Measurements from ENCODE around the gene GPR25.
A peak's percentile ranks its signal among the peaks of the same experiment; 100 is the strongest.

GPR25 gene

DNA sequence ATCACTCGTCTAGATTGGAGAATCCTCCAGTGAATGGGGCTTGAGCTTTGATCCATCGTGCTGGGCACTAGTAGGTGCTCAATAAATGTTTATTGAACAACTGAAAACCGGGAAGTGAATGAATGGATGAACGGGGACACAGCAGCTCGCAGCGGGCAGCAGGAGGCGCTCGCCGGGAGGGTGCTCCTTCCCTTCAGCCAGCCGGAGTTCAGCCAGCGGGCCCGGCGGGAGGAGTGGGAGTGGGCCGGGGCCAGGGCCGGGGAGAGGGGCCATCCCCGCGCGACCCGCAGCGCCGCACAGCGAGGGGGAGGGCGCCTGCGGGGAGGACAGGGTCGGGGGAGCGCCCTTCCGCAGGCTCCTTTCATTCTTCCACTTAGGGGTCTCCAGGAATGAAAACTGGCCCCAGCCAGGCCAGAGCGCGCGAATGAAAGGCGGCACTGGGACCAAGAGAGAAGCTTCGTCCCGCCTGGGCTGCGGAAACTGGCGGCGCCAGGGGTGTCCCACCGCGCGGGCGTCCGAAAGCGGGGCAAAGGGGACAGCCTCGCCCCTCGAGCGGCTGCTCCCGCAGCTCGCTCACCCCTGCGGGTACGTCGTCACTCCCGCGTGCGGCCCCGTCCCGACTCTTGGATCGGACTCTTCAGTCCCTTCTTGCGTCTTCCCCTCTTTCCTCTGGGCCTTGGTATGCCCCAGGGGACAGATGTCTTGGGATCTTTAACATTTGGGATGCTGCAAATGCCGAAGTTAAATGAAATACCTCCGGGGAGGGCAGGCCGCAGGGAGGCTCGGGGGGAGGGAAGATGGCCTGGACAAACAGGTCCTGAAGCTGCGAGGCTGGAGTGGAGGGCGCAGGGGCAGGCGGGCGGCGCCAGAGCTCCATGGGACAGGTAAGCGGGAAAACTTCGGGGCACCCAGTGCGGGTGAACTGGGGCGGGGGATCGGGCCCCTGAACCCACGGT is 18.3 kb downstream of the GPR25 start:
- ATAC-seq: peak; percentile 93
- TF ChIP-seq CSDC2 (CRISPR knock-in tag; IDR thresholded peaks at IDR 0.05) (no peak), ESRRG (CRISPR knock-in tag; IDR thresholded peaks at IDR 0.05) (no peak), ZFP3 (CRISPR knock-in tag; IDR thresholded peaks at IDR 0.05) (0 out of 2 replicates have a peak, but pooled peaks have one; percentile 40), OSR1 (CRISPR knock-in tag; IDR thresholded peaks at IDR 0.05) (0 out of 2 replicates have a peak, but pooled peaks have one; percentile 69), ARNTL (CRISPR knock-in tag; IDR thresholded peaks at IDR 0.05; ENCODE audit: borderline replicate concordance, low read depth) (no peak), RARB (CRISPR knock-in tag; IDR thresholded peaks at IDR 0.05) (no peak), POU6F1 (CRISPR knock-in tag; IDR thresholded peaks at IDR 0.05; ENCODE audit: borderline replicate concordance, low read depth) (0 out of 2 replicates have a peak, but pooled peaks have one; percentile 13), ZNF70 (CRISPR knock-in tag; IDR thresholded peaks at IDR 0.05) (no peak), ZNF8 (CRISPR knock-in tag; IDR thresholded peaks at IDR 0.05) (no peak), SNAI2 (CRISPR knock-in tag; IDR thresholded peaks at IDR 0.05) (no peak)
- TF ChIP-seq, protein P1, sequence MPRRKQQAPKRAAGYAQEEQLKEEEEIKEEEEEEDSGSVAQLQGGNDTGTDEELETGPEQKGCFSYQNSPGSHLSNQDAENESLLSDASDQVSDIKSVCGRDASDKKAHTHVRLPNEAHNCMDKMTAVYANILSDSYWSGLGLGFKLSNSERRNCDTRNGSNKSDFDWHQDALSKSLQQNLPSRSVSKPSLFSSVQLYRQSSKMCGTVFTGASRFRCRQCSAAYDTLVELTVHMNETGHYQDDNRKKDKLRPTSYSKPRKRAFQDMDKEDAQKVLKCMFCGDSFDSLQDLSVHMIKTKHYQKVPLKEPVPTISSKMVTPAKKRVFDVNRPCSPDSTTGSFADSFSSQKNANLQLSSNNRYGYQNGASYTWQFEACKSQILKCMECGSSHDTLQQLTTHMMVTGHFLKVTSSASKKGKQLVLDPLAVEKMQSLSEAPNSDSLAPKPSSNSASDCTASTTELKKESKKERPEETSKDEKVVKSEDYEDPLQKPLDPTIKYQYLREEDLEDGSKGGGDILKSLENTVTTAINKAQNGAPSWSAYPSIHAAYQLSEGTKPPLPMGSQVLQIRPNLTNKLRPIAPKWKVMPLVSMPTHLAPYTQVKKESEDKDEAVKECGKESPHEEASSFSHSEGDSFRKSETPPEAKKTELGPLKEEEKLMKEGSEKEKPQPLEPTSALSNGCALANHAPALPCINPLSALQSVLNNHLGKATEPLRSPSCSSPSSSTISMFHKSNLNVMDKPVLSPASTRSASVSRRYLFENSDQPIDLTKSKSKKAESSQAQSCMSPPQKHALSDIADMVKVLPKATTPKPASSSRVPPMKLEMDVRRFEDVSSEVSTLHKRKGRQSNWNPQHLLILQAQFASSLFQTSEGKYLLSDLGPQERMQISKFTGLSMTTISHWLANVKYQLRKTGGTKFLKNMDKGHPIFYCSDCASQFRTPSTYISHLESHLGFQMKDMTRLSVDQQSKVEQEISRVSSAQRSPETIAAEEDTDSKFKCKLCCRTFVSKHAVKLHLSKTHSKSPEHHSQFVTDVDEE (CRISPR knock-in tag; IDR thresholded peaks at IDR 0.05): no peak

DNA sequence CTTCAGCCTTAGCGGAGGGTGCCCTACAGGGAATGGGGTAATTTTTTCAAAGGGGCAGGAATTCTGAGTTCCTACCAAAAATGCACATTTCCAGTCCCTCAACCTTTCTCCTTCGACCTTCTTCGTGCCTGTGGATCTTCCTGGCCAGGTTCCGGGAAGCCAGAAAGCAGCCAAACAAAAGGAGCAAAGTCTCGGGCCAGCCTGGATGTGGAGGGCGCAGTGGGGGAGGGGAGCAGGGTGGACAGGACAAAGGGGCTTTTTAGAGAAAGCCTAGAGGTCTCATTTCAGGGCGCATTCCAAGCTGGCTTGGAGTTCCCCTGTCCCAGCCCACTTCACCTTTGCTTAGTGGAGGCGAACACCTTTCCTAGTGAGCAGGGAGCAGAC is 19.0 kb downstream of the GPR25 start:
- TF ChIP-seq ESRRG (CRISPR knock-in tag; IDR thresholded peaks at IDR 0.05) (no peak), OSR1 (CRISPR knock-in tag; IDR thresholded peaks at IDR 0.05) (no peak), ZNF565 (CRISPR knock-in tag; conservative IDR thresholded peaks at IDR 0.05; ENCODE audit: low read depth) (no peak), ZNF8 (CRISPR knock-in tag; IDR thresholded peaks at IDR 0.05) (no peak), TOX (CRISPR knock-in tag; IDR thresholded peaks at IDR 0.05; ENCODE audit: borderline replicate concordance) (no peak), SNAI2 (CRISPR knock-in tag; IDR thresholded peaks at IDR 0.05) (no peak), GLIS3 (CRISPR knock-in tag; IDR thresholded peaks at IDR 0.05) (no peak), CSDC2 (CRISPR knock-in tag; IDR thresholded peaks at IDR 0.05) (no peak), ARNTL (CRISPR knock-in tag; IDR thresholded peaks at IDR 0.05; ENCODE audit: borderline replicate concordance, low read depth) (no peak), POU6F1 (CRISPR knock-in tag; IDR thresholded peaks at IDR 0.05; ENCODE audit: borderline replicate concordance, low read depth) (no peak), ISL1 (CRISPR knock-in tag; IDR thresholded peaks at IDR 0.05) (no peak), PATZ1 (CRISPR knock-in tag; IDR thresholded peaks at IDR 0.05; ENCODE audit: borderline replicate concordance) (no peak), PPARA (CRISPR knock-in tag; IDR thresholded peaks at IDR 0.05; ENCODE audit: borderline replicate concordance) (no peak), RARB (CRISPR knock-in tag; IDR thresholded peaks at IDR 0.05) (no peak), ZC3H10 (CRISPR knock-in tag; IDR thresholded peaks at IDR 0.05) (no peak)
- TF ChIP-seq, protein P2, sequence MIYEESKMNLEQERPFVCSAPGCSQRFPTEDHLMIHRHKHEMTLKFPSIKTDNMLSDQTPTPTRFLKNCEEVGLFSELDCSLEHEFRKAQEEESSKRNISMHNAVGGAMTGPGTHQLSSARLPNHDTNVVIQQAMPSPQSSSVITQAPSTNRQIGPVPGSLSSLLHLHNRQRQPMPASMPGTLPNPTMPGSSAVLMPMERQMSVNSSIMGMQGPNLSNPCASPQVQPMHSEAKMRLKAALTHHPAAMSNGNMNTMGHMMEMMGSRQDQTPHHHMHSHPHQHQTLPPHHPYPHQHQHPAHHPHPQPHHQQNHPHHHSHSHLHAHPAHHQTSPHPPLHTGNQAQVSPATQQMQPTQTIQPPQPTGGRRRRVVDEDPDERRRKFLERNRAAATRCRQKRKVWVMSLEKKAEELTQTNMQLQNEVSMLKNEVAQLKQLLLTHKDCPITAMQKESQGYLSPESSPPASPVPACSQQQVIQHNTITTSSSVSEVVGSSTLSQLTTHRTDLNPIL (CRISPR knock-in tag; IDR thresholded peaks at IDR 0.05; ENCODE audit: low read depth): no peak
- ATAC-seq: no peak
